NCI-H524 treated with DMSO at 0.1 percent for 48 hours (cell line): ENCODE data around the gene ITIH5.
A peak's percentile ranks its signal among the peaks of the same experiment; 100 is the strongest.
"Not testable (repeated sequence)": the region's sequence is repeated elsewhere in the genome, so short reads cannot be mapped to it uniquely, and the experiment has no call there.

ENCODE experiments used
- DNase-seq: peaks from one replicate; lab custom pipeline; 2025; lab: John Stamatoyannopoulos, UW

Gene ITIH5

DNA sequence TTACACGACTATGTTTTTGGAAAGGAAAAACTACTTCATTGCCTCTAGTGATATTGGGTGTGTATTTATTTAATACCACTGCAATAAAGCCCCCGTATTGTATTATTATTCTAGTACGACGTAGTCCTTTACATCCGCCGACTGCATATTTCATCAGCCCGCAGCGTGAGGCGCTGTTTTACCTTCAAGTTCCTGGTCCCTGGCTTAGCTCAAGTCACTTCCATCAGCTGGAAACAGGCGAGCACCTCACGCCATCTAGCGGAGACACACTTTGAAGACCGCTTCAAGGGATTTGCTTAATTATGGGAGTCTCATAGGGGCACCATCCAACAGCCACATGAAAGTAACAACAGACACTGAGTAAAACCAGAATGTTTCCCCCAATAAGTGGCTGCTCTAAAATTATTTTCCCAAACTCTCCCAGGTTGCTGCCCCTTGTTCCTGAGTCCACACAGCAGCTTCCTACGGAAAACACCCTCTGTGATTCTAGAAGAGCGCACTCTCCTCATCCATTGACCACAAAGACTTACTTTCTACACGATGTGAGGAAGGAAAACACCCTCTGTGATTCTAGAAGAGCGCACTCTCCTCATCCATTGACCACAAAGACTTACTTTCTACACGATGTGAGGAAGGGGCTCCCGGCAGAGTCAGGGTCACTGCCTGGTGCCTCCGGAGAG, 20.6 kb upstream of the ITIH5 start:
- DNase-seq = peak; percentile 29

DNA sequence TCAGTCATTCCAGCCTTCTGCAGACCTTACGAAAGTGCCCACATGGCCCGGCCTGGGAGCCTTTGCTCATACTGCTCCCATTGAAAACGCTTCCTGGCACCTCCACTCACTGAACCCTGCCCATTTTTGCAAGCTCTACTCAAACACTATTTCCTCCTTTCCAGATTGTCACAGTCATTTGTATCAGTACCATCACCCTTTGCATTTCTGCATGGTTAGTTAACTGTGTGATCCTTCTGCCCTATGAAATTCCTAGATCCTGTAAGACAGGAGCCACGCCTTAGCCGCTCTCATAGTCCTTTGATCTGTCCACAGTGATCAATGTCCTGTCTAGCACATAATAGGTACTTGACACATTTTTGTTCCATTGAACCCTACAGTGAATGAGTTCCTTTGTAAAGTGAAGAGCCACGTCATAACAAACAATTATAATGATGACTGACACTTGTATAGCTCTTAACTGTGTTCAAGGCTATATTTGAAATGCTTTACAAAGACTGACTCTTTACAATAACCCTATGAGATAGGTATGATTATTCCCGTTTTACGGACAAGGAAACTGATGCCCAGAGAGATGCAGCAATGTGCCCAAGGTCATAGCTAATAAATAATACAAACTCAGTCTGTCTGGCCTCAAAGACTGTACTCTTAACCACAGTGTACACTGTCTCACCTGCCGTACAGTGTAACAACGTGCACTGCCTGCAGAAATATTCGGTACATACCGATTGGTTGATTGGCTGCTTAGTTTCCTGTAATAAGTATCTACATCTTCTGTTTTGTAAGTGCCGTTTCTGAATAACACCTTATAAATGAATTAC, 19.8 kb upstream of the ITIH5 start:
- no peak for DNase-seq

DNA sequence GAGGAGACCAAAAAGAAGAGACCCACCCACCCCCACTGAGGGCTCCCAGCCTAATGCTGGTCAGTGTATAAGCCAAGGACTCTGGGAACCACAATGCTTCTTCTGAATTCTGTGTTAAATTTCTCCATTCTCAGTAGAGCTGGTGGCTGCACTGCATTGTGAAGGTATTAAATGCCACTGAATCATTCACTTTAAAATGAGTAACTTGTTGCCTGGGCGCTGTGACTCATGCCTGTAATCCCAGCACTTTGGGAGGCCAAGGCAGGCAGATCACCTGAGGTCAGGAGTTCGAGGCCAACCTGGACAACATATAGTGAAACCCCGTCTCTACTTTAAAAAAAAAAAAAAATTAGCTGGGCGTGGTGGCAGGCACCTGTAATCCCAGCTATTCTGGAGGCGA, 13.3 kb upstream of the ITIH5 start:
- not testable (repeated sequence) for DNase-seq

DNA sequence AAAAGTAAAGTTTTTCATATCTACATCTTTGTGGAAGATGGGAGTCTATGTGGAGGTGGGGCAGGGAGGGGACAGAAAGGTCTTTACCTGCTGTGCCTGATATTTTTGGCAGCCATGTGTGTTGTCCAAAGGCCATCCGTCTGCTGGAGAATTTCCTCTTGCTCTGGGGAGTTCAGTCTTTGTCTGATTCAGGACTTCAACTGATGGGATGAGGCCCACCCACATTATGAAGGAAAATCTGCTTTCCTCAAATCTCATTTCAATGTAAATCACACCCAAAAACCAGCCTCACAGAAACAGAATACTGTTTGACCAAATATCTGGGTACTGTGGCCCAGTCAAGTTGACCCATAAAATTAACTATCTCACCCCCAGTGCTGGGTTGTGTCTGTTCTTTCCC, 12.5 kb upstream of the ITIH5 start:
- DNase-seq = no peak

DNA sequence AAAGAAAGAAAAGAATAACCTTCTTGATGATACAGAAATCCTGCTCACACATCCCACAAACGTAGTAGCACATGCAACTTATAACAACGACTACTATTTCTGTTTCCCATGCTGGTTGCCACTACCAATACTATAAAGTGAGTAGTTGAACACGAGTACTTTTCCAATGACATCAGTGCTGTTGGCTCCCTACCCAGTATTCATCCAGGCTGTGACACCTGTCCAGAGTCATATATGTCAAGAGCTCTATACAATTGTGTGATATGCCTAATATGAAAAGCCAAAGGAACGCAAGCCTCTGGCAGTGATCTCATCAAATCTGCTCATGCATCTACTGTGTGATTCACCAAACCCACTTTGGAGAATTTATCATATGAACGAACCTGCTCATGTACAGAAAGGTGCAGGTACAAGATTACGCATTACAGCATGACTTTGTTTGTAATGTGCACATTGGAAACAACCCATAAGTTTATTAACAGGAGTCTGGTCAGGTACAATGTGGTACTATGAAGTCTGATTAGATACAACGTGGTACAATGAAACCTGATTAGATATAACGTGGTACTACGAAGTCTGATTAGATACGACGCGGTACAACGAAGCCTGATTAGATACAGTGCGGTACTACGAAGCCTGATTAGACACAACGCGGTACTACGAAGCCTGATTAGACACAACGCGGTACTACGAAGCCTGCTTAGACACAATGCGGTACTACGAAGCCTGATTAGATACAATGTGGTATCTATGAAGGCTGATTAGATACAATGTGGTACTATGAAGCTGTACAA, 5.8 kb upstream of the ITIH5 start:
- no peak for DNase-seq

DNA sequence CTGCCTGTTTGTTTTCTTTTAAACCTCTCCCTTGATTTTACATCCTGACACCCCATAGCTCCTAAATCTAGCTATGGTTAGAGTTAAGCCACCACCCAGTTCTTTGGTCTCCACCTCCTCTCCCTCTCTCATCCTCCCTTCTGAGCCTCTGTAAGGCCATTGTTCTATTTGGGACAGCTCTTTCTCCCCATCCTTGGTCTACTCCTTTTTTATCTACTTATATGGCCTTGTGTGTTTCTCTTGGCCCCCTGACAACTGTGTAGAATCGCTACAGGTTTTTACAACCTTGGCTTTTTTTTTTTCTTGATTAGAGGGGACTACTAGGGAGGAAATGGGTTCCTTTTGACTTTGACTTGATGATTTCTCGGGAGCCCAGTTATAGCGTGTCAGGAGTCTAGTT, 3.4 kb upstream of the ITIH5 start:
- no peak for DNase-seq

DNA sequence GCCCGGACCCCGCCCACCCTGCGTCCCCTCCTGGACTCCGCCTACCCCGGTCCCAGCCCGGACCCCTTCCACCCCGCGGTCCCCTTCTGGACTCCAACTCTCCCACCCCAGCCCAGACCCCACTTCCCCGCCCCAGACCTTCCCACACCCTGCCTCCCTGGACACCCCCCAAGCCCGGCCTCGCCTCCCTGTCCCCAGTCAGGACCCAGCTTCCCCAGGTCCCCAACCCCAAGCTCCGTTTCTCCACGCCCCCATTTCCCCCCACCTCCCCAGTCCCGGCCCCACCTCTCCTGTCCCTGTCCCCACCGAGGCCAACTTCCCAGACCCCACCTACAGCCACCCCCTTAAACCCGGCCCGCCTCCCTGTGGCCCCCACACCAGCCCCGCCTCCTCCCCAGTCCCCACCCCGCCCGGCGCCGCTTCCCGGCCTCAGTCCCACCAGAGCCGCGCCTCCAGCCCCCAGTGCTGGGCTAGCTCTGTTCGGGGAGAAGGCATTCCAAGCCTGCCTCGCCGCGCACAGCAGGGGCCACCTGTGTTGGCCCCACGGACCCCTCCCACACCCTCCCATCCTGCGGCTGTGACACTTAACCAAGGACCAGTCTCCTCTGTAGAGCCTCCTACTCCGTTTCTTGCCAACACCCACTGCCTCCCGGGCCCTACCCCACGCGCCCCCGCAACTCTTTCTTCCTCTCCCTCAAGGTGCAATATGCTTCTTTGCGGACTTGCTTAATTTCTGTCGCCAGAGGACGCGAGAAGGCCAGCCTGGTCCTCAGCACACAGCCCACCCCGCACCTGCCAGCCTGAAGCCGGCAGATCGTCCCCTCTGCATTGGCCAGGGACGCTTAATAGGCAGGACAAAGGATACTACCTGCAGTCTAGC, 736 bp upstream of the ITIH5 start:
- no peak for DNase-seq

DNA sequence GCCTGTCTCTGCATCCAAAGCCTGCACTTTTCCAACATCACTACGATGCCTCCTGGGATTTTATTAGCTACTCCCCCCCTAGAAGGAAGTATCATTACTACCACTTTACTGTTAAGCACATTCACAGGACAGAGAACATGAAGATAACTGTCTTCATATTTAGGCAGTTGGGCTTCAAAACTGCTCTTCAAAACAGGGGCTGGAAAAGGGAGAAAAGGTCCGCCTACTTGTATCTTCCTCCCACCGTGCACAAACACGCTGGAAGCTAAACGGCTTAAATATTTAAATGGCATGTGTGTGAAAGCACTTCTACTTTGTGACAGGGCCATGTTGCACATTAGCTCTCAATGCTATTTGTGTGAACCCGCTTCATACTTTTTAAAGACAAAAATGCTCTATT, 999 bp downstream of the ITIH5 start:
- no peak for DNase-seq

DNA sequence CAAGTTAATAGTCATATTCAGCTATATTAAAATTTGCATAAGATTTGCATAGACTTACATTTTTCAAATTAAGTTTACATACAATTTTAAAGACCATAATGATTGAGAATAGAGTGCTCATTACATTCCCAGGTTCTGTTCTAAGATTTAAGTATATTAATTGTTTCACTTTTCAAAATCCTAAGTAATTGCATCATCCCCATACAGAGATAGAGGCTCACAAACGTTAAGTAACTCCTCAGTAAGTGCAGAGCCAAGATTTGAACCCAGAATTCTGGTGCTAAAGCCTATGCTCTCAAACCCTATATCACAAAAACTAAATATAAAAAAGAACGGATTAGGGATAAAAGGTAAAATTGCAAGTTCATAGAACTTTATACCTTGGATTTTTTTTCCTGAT, 2.1 kb downstream of the ITIH5 start:
- DNase-seq = no peak

DNA sequence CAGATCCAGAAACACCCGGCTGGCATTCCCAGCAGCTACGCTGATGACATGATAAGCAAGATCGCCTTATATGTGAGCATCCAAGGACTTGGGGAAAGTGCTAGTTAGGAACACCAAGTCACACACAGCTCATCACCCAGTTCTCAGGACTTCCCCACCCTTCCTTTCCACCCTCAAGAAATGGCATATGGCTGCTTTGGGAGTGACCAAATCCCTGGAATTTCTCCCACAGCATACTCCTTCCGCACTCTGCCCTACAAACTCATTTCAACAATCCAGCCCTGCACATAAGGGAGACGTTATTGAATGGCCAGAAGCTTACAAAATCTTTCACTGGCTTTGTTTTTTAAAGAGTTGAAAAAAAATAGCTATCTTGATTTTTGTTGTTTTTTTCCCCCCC, 4.2 kb downstream of the ITIH5 start:
- no peak for DNase-seq

DNA sequence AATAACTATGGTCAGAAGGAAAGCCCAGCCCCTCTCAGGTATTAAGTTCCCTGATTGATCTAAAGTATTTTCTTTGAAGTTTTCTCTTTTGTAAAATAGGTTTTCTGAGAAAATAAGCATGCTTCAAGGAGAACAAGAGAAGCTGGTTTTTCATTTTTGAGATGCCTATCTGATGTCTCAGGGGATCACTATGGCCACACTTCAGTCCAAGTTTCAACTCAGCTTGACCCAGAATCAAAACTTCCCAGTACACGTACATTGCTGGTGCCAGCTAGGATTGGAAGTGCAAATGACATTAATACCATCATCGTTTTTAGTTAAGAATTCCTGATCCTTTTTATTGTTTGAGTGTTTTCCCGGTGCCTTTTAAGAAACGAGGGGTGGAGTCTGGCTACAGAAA, 7.2 kb downstream of the ITIH5 start:
- DNase-seq = no peak

DNA sequence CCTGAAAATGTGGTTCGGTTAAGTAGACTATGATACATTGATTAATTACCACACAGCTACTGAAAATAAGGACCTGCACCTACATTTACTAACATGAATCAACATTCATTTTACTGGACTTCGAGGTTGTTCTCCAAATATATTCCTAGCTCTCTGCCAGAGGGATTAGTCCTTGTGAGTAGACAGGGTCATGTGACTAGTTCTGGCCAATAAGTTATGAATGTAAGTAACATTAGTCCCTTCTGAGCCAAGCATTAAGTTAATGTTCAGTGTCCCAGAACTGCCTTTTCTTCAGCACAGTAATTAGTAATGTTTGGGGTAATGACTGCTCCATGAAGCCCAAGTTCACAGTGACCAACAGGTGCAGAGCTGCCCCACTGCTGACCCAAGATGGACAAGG, 9.2 kb downstream of the ITIH5 start:
- DNase-seq = no peak

DNA sequence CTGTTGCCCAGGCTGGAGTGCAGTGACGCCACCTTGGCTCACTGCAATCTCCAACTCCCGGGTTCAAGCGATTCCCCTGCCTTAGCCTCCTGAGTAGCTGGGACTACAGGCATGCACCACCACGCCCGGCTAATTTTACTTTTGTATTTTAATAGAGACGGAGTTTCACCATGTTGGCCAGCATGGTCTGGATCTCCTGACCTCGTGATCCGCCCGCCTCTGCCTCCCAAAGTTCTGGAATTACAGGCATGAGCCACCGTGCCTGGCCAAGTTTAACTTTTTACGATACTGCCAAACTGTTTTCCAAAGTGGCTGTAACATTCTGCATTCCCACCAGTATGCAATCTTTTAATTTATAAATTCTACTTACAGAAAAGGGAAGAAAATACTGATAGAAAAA, 9.7 kb downstream of the ITIH5 start:
- DNase-seq = not testable (repeated sequence)

DNA sequence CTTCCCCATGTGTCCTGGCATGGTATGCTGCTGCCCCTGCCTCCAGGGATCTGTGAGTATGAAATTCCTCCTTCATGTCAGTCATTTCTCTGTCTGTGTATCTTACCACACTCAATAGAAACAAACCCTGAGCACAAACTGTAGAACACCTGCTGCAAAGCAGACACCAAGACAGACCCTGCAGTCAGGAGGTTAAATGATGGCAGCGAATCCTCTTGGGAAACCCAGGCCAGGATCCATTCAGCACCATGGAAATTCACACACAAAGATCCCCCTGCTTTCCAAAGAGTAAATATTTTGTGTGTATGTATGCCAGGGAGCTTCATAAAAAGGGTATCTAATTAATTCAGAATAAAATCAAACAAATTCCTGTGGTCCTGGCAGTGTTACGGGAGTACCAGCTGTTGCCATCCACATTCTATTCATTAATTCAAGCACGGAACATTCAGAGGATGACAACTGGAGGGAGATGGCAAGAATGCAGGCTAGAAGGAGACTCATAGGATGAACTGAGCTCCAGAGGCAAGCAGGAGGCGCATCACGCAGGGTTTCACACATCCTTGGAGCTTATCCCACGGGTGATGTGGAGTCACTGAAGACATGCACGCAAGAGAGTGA, 14.8 kb downstream of the ITIH5 start:
- no peak for DNase-seq

DNA sequence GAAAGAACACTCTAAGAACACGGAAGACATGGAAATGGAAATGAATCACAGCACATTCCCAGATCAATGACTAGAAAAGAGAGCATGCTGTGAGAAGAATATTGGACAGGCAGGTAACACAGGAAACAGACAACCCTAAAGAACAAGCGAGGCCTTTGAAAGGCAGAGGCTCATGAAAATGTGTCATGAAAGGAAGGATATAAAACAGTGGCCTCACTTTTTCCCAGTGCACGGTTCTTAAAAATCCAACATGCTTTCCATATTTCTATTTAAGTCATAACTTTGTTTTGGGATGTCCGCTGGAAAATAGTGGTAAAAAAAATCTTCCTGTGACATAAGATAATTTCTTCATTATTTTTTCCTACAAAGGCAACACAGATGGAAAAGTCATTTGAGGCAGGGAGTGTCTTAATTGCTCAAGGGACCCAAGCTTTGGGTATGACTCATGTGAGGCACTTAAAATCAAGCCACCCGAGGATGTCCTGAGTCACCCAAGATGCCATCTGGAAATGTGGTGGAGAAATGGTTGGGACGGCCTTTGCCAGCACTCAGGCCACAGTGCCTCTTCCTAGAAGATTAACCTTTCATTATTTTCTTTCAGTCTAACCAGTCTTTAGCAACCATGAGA, 17.0 kb downstream of the ITIH5 start:
- DNase-seq = no peak

DNA sequence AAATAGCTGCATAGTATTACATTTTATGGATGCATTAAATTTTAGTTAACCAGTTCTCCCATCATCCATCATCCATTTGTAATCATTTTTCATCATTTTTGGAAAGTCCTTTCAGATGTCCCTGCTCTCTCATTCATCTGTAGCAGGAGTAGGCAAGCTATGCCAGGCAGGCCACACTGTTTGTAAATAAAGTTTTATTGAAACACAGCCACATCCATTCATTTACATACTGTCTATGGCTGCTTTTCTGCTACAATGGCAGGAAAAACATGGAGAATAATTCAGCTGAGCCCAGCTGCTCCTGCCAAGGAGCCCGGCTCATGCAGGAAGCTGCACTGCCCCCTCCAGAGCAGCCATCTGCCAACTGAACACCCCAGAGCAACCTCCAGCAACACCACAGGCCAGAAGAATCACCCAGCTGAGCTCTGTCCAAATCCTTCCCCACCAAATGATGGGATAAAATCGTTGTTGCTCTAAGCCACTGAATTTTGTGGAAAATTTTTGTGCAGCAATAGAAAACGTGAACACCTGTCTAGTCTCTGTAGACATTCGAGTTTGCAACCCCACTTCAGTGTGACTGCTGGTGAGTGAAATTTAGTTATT, 19.6 kb downstream of the ITIH5 start:
- no peak for DNase-seq

DNA sequence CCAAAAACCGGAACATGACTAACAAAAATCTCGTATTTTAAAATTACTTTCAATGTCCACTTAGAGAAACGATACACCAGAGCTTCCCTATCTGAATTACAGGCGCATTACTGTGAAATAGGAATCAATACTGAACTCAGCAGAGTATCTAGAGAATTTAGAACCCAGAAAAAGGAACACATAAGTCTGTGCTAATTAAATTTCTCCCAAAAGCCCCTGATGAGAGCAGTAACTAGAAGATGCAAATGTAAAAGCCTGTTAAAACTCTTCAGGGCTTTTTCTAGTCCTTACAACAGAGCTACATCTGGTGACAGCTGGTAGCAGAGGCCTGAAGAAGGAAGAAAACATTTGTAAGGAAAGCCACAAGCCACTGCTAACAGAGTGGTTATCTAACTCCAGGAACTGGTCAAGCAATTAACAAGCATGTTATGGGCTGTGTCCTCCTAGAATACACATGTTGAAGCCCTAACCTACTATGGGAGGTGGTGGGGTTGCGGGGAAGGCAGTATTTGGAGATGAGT, 24.2 kb downstream of the ITIH5 start:
- DNase-seq = no peak

DNA sequence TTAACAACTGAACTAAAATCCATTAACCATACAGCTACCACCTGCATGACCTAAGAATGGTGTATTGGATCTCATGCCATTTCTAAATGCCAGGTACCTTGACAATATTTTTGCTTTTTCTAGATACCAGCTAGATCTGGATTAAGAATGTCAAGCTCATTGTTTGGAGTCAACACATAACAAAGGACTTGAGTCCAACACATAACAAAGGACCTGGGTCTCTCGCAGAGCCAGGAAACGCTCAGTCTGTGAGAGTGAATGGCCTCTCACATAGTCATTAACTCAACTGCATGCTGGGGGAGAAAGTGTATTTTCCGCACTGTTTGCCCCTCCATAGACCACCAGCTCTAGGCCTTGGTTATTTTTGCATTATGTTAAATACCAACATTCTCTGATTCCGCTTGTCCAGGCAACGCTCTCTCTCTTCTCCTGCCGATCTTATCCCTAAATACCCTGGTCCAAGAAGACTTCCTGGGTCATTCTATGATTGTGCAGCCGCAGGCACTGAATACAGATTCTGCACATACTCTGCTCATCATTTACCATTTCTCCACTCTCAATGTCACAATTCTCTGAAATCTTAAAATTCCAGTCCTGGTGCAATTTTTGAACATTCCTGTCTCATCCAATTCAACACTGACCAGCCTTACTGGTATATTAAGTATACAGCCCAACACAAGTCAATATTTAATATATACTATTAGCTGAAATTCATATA, 31.2 kb downstream of the ITIH5 start:
- DNase-seq = no peak

DNA sequence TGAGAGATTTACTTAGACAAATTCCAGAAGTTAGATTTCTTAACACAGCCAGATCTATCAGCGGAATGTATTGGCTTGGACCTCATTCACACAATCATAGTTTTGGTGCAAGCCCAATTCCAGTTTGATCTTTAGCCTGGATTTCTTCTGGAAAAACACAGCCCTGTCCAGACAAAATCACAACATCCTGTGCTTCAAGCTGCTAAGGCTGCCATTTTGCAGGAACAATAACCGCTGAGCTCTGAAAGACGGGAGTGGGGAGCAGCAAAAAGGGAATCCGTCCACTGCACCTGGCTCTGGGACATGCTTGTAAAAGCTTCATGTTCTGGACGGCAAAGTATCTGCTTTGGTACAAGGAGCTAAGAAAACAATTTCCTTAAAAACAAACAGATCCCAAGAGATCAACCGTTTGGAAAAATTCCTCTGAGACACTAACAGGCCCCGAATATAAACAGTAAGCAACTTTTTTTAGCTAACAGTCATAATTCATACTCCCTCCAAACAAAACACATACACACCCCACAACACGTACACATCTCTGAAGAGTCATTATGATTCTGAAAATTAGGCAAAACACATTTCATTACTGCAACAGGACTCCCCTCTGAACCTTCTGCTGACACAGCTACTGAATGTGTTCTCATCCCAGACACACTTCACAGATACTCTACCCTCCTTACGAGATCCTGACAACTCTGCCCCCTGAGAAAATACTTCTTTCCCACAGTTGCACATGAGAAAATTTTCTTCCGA, 32.4 kb downstream of the ITIH5 start:
- DNase-seq = no peak
